ENCODE data around the gene ST8SIA4.

Gene ST8SIA4

DNA sequence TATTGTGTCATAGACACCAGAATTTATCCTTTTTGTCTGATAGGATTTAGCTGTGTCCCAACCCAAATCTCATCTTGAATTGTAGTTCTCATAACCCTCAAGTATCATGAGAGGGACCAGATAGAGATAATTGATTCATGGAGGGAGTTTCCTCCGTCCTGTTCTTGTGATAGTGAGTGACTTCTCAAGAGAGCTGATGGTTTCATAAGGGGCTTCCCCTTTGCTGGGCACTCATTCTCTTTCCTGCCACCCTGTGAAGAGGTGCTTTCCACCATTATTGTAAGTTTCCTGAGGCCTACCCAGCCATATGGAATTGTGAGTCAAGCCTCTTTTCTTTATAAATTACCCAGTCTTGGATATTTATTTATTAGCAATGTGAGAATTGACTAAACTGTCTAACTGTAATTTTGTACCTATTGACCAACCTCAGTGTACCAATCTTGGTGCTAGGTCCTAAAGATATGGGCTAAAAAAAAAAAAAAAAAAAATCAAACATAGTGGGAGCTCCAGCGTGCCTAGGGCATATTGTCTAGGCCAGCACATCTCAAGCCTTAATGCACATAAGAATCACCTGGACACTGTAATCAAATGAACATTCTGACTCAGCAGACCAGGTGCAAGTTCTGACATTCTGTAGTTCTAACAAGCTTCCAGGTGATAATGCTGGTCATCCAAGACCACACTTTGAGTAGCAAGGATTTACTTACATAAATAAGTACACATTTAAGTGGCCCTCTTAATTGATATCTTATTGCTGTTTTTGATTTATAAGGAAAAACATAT, 30.5 kb downstream of the ST8SIA4 start:
- peak; percentile 5 for DNase-seq (ENCODE audit: low read depth)

DNA sequence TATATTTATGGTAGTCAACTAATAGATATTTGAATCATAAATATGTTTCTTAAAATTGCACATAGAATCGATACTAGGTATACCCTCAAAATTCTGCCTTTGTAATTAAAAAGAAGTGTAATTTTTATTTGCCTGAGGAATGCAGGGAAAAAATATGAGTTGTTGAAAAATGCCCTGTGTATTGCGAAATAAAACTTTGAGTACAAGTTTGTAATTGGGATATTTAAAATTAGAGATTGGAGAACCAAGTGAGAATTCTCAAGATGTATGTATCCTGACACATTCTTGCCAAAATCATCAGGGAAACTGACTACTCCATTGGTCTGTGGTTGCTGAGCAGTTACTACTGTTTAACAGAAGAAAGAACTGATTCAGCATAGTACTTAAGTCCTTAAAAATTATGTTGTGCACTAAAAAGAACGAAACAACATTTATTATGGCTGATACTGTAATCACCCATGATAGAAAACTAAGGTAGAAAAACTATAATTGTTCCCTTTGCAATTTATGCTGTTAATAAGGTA, 36.0 kb downstream of the ST8SIA4 start:
- no peak for DNase-seq (ENCODE audit: low read depth)

DNA sequence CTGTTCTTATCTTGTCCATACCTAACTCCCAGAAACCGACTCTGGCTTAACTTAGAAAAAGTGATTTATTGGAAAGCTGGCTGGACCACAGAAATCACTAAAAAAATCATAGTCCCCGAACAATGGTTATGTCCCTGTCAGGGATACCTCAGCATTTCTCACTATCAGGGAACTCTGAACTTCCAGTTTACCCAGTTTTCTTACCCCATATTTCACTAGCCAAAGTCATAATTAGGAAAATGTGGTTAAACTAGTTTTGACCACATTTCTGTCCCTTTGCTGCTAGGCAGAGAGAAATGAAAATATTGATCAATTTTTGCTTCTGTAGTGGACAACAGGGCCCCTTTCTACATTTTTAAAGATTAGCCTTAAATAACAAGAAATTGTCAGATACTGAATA, 38.2 kb downstream of the ST8SIA4 start:
- no peak for DNase-seq (ENCODE audit: low read depth)

DNA sequence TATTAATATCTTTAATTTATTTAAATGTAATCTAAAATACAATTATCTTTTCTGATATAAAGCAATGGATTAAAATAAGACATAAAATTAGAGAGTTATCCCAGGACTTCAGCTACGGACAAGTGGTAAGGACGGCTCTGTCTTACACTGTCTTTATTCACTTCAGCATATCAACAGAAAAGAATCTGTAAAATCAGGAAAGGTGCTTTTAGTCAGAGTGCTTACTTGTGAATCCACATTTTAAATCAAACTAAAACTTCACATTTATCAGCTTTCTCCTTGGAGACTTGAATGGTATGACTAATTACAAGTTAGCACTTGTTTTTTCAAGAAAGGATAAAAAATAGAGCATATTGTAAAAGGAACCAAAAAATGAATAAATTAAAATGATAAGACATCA, 39.3 kb downstream of the ST8SIA4 start:
- DNase-seq (ENCODE audit: low read depth) = no peak

DNA sequence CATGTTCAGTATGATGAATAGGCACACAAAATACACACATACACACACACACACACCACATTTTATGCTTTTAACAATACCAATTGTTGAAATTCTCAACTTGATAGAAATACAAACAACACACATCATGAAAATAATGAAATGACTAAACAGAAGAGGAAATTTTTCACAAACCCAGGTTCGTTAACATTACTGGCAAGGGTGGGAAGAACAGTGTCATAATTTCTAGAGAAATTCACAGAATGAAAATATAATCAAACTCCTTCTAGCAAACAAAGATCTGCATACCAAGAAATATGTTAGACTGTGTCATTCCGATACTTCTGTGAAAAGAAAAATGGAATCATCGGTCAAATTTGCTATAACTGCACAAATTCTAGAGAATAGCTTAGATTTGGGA, 41.9 kb downstream of the ST8SIA4 start:
- no peak for DNase-seq (ENCODE audit: low read depth)

DNA sequence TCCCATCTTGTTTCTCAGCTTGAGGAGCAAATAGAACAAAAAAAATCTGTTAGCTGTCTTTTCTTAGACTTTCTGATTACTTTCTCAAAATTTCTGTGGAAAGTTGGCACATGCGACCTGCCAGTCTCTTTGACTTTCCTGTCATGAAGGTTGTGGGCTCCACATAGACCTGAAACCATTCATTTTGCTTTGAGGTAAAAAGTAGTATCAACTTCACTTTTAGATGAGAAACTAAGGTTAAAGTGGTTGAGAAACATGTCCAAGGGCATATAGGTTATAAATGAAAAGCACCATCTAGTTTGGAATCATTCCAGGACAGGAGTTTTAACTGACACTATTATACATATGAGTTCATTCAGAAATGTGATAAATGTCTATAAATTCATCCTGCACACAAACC, 42.7 kb downstream of the ST8SIA4 start:
- no peak for DNase-seq (ENCODE audit: low read depth)

DNA sequence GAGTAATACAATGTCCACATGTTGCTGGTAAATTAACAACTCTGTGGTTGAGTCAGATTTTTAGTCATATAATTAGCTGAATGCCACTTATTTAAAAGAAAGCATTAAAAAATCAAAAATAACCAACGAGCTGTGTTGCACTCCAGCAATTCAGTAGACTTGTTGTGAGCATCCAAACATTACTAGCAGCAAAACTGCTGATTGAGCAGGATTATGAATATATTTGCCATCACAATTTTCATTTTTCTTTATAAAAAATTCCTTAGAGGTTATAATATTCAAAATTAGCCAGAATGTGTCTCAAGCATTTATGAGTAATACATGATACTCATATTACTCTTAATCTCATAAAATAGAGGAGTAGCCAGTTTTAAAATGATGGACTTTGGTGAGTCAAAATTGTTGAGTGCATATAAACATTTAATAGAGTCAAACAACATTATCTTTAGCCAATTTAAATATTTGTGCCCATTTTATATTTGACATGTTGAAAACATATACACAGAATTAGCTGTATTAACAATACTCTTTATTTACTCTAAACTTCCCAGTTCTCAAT, 44.0 kb downstream of the ST8SIA4 start:
- no peak for DNase-seq (ENCODE audit: low read depth)

DNA sequence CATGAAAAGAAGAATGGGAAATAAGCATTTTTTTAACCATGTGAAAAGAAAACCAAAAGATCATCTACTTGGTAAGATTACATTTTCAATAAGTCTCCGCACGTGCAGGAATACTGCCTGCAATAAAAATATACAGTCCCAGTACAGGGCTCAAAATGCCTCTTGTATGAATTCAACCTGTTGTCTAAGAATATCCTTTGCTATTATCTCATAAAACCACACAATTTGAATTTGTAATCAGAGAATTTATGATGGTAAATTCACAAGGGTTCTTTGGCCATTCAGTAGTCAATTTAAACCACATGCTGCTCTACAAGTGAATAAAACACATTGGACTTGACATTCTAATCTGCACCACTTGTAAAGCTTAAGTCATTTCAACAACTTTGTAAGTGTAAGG, 46.6 kb downstream of the ST8SIA4 start:
- DNase-seq (ENCODE audit: low read depth) = no peak

DNA sequence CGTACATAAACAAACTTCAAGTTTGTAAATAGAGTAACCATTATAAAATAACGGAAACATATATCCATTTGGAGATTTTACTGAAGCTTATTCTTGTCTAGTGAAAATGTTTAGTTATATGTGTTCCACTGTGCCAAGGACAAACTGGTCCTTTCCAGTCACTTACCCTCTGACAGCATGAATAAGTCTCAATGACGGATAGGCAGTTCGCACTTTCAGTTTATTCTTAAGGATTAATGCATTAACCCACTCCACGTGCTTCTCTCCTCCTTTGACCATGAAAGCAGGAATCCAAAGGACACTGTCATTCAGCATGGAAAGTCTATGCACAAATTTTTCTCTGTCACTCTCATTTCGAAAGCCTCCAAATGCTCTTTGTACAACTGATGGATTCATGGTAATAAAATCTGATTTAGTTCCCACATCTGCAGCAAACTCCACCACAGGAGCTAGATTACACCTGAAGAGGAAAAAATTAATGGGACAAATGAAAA, 47.1 kb downstream of the ST8SIA4 start:
- DNase-seq (ENCODE audit: low read depth) = no peak

DNA sequence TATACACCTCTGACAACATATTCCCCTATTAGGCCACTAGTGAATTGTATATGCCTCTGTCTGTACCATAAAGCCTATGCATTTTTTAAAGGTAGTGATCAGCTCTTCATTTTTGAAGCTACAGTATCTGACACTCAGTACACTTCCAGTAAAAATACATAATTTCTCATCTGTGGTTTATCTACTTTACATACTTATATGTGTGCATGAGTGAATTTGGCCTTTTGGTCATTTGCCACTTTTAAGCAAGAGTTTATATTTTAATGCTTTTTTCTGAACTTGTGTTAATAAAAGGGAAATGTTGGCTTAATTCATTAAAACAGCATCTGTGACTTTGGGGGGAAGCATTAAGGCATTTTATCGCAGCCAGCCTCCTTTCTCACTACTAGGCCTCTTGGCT, 47.8 kb downstream of the ST8SIA4 start:
- DNase-seq (ENCODE audit: low read depth) = no peak

DNA sequence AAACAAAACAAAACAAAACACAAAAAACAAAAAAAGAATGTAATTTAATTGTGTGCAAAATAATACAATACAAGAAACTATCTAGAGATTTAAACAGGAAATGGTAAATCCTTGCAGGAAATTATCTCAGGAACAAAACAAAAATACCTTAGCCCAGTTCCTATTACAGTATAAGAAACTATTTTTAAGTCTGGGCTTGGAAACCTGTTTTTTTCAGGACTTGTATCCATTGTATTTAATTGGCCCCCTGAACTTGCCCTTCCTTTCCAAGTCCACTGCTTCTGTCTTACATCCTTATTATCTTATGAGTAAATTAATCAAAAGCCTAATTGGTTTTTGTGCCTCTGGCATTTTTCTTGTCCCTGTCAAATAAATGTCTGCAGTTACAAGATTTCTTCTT, 48.5 kb downstream of the ST8SIA4 start:
- no peak for DNase-seq (ENCODE audit: low read depth)

DNA sequence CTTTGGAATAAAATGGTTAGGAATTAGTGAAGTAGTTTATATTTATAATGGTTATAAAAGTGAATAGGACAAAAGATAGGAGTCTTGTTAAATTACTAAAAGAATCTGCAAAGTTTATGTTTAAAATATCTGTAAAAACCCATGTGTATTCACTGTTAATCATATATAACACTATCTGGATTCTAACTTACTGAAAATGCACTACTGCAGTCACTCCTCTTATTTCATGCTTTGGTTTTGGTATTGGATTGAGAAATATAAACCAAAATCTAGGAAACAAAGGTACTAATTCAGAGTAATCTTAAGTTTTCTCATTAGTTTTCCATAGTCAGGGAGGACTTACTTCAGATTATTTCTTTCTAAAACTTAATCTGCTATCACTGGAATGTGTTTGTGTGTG, 49.5 kb downstream of the ST8SIA4 start:
- DNase-seq (ENCODE audit: low read depth) = no peak

DNA sequence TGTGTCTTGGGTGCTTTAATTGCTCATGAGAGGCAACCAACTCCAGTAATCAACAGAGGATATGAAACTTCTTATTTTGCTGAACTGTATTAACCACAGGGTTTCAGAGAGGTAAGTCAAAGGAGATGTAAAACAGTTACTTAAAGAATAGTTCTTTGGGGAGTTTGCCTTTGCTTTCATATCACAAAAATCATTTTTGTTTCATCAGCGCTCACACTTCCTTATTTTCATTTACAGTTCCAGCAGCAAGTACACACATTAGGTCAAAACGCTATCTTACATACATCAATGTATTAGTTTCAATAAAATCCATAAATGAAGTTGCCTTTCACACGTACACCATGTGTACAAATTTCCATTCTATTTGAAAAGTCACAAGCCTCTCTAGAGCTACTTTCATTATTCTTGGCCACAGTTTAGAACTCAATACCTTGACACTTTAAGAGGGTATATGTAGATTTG, 50.1 kb downstream of the ST8SIA4 start:
- DNase-seq (ENCODE audit: low read depth) = no peak

DNA sequence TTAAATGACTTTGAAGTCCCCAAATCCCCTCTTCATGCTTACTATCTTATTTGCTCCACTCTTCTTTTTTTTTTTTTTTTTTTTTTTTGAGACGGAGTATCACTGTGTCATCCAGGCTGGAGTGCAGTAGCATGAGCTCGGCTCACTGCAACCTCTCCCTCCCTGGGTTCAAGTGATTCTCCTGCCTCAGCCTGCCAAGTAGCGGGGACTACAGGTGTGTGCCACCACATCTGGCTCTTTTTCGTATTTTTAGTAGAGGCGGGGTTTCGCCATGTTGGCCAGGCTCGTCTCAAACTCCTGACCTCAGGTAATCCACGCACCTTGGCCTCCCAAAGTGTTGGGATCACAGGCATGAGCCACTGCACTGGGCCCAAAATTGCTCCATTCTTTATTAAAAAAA, 51.0 kb downstream of the ST8SIA4 start:
- no peak for DNase-seq (ENCODE audit: low read depth)

DNA sequence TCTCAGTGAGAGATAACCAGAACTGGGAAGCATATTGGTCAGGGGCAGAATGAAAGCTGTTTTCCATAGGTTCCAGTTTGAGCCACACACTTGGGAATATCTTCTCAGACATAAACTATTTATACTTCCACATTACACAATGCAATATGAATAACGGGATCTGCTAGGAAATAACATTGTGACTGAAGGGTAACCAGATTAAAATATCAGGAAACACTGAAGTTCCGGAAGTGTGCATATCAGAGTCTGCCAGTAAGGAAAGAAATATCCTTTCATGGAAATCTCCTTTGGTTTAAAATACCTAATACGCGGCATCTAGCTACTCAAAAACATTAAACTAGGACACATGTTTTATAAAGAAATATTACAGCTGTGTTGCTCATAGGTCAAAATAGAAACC, 56.3 kb downstream of the ST8SIA4 start:
- no peak for DNase-seq (ENCODE audit: low read depth)

DNA sequence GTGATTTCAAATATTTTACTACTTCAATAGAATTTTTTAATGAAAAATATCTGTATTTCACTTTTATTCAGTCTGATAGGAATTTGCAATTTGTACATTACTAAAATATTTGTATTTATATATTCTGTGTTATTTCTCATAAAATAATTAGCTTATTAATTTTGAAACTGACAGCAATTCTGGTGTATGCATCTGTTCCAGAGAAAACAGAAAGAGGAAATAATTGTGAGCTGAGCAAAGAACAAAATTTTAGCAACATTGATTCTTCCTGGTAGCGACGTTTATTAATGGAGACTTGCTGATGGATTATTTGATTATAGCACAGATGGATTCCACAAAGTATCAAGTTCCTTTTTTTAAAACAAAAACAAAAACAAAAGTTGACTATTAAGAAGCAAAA, 61.0 kb downstream of the ST8SIA4 start:
- no peak for DNase-seq (ENCODE audit: low read depth)

DNA sequence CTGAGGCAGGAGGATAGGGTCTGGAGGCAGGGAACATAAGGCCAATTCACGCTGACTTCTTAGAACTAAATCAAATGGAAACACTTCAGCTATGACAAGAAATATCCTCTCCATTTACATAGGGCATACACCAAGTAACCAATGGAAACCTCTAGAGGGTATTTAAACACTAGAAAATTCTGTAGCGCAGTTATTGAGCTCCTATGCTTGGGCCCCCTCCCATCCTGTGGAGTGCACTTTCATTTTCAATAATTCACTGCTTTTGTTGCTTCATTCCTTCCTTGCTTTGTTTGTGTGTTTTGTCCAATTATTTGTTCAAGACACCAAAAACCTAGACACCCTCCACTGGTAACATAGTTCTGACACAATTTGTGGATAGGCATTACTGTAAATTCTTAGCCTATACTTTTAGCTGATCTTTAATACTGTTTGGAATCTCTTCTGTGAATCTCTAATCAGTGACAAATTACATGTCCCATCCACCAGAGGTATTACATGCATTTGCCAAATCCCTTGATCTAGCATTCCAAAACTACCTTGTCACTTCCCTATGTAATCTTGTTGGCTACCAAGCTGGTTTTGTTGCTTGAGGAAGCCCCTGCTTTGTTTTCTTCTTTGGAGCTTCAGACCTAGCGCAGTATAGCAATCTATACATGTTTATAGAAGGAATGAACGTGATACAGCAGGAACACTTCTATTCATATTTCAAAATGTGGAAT, 61.6 kb downstream of the ST8SIA4 start:
- DNase-seq (ENCODE audit: low read depth) = no peak

DNA sequence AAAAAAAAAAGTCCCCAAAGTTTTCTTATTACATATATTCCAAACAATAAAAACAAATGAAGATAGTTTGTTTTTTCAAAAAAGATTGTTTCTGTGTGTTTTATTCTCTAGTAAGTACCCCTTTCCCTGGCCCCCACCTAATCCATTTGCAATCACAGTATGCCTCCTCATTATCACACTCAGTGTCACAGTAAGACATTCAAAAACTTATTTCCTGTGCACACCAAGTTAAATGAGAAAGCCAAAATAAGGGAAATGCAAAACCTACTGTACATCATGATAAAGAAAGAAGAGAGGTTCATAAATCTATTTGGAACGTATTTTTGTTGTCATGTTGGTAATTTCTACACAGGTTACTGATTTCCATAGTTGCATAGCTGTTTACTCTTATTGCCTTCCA, 62.3 kb downstream of the ST8SIA4 start:
- DNase-seq (ENCODE audit: low read depth) = no peak

DNA sequence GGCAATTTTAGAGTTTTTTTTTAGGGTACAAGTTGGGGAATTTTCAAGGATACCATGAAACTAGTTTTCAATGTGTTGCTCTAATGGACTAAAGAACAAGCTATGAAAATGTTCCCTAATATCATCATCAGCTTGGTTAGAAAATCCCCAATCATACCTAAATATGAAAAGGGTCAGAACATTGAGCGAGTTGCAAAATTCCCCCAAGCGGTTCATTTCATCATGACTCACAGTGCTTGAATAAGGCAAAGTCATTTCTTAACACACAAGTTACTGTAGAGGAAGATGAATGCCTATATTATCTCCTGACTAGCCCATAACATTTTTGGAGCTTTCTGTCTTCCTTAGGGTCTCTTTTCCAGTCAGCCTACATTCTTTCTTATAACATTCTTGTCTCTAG, 62.7 kb downstream of the ST8SIA4 start:
- no peak for DNase-seq (ENCODE audit: low read depth)

DNA sequence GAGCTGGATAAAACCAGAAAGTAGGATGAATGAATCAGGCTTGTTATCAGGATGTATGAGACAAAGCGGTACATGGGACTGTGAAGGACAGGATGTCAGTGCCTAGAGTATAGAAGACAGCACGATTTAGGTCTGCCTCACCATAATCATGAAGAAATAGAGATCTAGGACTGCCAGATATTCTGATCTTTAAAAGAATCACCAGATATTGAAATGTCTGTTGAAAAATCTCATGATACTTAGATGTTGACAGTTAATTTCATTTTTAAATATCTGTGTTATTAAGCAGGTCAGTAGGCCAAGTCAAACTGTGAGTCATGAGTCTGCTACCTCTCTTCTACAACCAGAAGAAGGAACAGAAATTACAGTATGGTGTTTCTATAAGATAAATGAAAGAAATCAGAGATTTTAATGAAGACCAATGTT, 65.0 kb downstream of the ST8SIA4 start:
- DNase-seq (ENCODE audit: low read depth) = no peak

DNA sequence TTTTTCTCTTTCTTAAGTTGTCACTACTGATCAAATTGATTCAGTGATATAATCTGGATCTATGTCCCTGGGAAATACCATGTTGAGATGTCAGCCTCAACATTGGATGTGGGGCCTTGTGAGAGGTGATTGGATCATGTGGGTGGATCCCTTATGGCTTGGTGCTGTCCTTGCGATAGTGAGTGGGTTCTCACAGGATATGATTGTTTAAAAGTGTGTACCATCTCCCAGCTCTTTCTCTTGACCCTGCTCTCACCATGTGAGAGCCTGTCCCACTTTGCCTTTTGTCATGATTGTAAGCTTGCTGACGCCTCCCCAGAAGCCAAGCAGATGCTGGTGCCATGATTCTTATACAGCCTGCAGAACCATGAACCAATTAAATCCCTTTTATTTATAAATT, 68.6 kb downstream of the ST8SIA4 start:
- no peak for DNase-seq (ENCODE audit: low read depth)

DNA sequence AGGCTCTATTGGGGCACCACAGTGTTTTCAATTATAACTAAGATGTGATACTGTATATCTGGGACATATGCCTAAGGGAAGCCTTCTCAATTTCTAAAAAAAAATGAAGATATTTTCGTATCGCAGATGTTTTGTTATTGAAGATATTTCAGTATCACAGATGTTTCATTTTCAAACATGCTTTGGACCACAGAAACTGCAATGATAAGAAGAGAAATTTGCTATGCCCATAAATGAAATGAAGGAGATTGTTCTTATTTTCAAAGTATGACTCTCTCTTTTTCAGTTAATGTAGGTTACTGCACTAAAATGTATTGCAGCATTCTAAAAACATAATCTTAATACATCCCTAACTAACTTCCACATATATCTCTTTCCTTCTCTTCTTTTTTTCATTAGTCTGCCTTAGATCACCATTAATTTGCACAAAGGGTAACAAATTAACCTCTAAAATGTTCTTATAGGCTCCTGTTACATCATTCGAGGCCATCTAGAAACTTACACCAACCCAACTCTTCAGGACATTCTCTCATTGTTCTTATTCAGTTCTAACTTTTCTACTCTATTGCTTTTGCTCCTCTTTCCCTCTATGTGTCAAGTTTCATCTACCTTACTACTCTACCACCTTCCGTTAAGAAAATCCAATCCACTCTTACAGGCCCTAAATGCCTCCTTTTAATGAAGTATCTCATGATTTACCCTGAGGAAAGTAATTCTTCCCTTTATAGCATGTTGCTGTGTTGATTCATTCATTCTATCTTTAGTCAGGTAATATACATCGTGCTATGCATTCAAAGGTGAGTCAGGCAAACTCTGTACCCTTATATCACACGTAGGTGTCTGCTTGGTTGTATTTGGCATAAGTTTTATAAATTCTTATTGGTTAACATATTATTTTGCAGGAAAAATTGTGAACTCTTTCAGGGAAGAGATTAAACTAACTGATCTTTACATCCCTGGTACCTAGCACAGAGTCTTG, 70.5 kb downstream of the ST8SIA4 start:
- no peak for DNase-seq (ENCODE audit: low read depth)
